Measurements from ENCODE around the gene ATG4D. TPM values are rescaled to one million over a fixed set of nuclear protein-coding genes. Genes with fewer than 3 reads are reported as not detected.
"Not testable (repeated sequence)": the region's sequence is repeated elsewhere in the genome, so short reads cannot be mapped to it uniquely, and the experiment has no call there.

Gene ATG4D
- total RNA-seq, 1 donor from 2014 or later: 34.1 TPM

DNA sequence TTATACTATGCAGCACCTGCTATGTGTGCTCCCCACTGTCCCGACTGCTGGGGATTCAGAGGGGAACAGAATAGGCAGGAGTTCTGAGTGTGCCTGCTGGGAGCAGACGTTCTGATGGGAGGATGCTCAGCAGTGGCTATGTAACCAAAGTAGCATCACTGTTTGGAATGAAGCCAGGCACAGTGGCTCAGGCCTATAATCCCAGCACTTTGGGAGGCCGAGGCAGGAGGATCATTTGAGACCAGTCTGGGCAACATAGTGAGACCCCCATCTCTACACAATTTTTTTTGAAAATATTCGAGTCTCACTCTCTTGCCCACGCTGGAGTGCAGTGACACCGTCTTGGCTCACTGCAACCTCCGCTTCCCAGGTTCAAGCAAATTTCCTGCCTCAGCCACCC is 6.0 kb downstream of the ATG4D start:
- no peaks in the 10 kb centered on the region for H3K27me3 Mint-ChIP-seq (ENCODE audit: low read depth)
- H3K4me1 Mint-ChIP-seq (ENCODE audit: low read depth): peaks cover 34% of the 10 kb centered on the region
- no peaks in the 10 kb centered on the region for H3K9me3 Mint-ChIP-seq
- no peak for DNase-seq (ENCODE audit: low spot score)
- intact Hi-C loops (cut with micrococcal nuclease): loop anchor here (5.0 kb wide), 1 partner anchor 42 kb away; no protein-coding TSS in a partner anchor
- peaks cover 68% of the 10 kb centered on the region for H3K36me3 Mint-ChIP-seq (ENCODE audit: low read depth)
- H3K4me3 Mint-ChIP-seq (ENCODE audit: low read depth): no peak overlapping the region
- H3K27ac Mint-ChIP-seq: no peak overlapping the region

DNA sequence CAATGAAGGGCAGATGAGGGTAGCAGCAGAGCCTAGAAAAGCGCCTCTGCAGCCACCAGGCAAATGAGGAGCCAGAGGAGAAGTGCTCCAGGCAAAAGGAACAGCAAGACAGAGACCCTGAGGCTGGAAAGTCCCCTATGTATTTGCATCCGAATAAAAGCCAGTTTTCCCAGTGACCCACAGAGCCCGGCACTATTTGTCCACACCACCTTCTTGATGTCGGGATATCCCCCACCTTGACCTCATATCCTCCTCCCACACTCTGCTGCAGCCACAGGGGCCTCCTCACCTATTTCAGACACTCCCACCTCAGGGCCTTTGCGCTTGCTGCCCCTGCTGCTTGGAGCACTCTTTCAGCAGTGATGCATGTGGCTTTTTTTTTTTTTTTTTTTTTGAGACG is 6.6 kb downstream of the ATG4D start:
- DNase-seq (ENCODE audit: low spot score): no peak
- H3K27ac Mint-ChIP-seq: no peak overlapping the region
- peaks cover 30% of the 10 kb centered on the region for H3K4me1 Mint-ChIP-seq (ENCODE audit: low read depth)
- intact Hi-C loops (cut with micrococcal nuclease): loop anchor here (5.0 kb wide), 1 partner anchor 43 kb away; no protein-coding TSS in a partner anchor
- no peaks in the 10 kb centered on the region for H3K9me3 Mint-ChIP-seq
- H3K4me3 Mint-ChIP-seq (ENCODE audit: low read depth): no peak overlapping the region
- H3K36me3 Mint-ChIP-seq (ENCODE audit: low read depth): peaks cover 70% of the 10 kb centered on the region
- H3K27me3 Mint-ChIP-seq (ENCODE audit: low read depth): no peaks in the 10 kb centered on the region

DNA sequence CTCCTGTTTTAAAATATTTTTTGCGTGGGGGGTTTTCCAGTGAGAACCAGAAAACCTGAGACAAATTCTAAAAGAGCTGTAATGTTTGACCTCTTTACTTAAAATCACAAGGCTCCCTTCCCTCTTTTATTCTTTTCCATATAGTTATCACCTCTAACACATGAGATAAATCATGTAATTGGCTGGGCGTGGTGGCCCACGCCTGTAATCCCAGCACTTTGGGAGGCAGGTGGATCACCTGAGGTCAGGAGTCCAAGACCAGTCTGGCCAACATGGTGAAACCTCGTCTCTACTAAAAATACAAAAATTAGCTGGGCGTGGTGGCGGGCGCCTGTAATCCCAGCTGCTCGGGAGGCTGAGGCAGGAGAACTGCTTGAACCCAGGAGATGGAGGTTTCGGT is 7.3 kb downstream of the ATG4D start:
- not testable (repeated sequence) for H3K27me3 Mint-ChIP-seq (ENCODE audit: low read depth); DNase-seq (ENCODE audit: low spot score); H3K4me3 Mint-ChIP-seq (ENCODE audit: low read depth); H3K9me3 Mint-ChIP-seq
- Mint-ChIP-seq H3K4me1 (ENCODE audit: low read depth) (peaks cover 34% of the 10 kb centered on the region), H3K27ac (peak overlapping the region; percentile 46), H3K36me3 (ENCODE audit: low read depth) (peaks cover 77% of the 10 kb centered on the region)
- intact Hi-C loops (cut with micrococcal nuclease): loop anchor here (5.0 kb wide), 1 partner anchor 44 kb away; no protein-coding TSS in a partner anchor

DNA sequence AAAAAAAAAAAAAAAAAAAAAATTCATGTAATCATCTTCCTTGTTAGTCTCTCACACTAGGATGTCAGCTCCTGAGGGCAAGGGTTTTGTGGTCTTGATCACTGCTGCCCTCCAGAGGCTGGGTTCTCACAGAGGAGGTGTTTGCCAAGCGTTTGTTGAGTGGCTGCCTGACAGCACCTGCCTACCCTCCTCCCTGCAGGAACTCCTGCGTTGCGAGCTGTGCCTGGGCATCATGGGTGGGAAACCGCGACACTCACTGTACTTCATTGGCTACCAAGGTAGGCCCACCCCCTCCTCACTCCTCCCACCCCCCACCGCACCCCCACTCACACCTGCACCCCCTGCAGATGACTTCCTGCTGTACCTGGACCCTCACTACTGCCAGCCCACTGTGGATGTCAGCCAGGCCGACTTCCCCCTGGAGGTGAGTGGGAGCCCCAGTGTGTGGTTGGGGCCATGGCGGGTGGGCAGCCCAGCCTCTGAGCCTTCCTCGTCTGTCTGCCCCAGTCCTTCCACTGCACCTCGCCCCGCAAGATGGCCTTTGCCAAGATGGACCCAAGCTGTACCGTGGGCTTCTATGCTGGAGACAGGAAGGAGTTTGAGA is 8.1 kb downstream of the ATG4D start:
- H3K36me3 Mint-ChIP-seq (ENCODE audit: low read depth): peaks cover 81% of the 10 kb centered on the region
- intact Hi-C loops (cut with micrococcal nuclease): loop anchor here (5.0 kb wide), 1 partner anchor 44 kb away; no protein-coding TSS in a partner anchor
- peak overlapping the region; percentile 49 for H3K27ac Mint-ChIP-seq
- peaks cover 36% of the 10 kb centered on the region for H3K4me1 Mint-ChIP-seq (ENCODE audit: low read depth)
- no peak overlapping the region for H3K4me3 Mint-ChIP-seq (ENCODE audit: low read depth)
- no peak for DNase-seq (ENCODE audit: low spot score)
- no peaks in the 10 kb centered on the region for H3K9me3 Mint-ChIP-seq
- H3K27me3 Mint-ChIP-seq (ENCODE audit: low read depth): no peaks in the 10 kb centered on the region

DNA sequence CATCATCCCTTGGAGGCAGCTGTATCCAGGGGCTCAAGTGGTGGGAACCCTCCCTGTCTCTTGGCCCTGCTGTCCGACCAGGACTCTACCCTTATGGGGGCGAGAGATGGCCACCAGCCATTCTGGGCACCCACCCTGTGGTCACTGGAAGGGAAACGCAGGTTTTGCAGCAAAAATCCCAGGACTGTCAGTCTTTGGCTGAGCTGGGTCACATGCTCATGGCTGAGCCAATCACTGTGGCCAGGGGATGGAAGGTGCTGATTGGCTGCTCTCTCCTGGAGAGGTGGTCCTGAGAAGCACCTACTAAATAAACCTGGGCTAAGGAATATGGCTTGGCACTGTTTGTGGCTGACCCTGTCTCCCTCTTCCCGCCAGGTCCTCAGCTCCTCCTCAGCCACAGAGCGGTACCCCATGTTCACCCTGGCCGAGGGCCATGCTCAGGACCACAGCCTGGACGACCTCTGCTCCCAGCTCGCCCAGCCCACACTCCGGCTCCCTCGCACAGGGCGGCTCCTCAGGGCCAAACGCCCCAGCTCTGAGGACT is 8.9 kb downstream of the ATG4D start:
- Mint-ChIP-seq H3K36me3 (ENCODE audit: low read depth) (peaks cover 78% of the 10 kb centered on the region), H3K27me3 (ENCODE audit: low read depth) (no peaks in the 10 kb centered on the region), H3K4me1 (ENCODE audit: low read depth) (peaks cover 36% of the 10 kb centered on the region), H3K27ac (peak overlapping the region; percentile 85), H3K4me3 (ENCODE audit: low read depth) (no peak overlapping the region), H3K9me3 (no peaks in the 10 kb centered on the region)
- intact Hi-C loops (cut with micrococcal nuclease): loop anchor here (5.0 kb wide), 1 partner anchor 45 kb away; no protein-coding TSS in a partner anchor
- DNase-seq (ENCODE audit: low spot score): no peak

DNA sequence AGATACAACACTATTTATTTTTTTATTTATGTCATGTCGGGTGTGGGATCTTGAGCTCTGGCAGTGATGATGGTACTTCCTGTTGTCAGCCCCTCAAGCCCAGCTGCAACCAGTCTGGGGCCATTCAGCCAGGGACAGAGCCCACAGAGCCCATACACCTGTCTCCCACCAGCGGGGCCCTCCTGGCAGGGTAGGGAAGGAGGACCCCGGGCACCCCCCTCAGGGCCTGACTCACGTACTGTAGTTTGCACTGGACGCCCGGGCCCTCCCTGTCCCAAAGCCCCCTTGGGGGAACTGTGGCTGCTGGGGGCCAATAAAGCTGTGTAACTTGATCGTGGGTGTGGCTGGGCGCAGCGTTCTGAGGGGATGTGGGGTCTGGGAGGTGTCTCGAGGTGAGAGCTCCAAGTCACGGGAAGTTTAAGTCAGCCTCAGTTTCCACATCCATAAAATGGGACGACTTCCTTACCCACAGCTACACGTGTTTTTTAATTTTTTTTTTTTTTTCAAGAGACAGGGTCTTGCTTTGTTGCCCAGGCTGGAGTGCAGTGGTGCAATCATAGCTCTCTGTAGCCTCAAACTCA is 9.5 kb downstream of the ATG4D start:
- Mint-ChIP-seq H3K36me3 (ENCODE audit: low read depth) (peaks cover 81% of the 10 kb centered on the region), H3K4me1 (ENCODE audit: low read depth) (peaks cover 37% of the 10 kb centered on the region), H3K27me3 (ENCODE audit: low read depth) (no peaks in the 10 kb centered on the region), H3K27ac (peak overlapping the region; percentile 85), H3K4me3 (ENCODE audit: low read depth) (peak overlapping the region; percentile 30), H3K9me3 (no peaks in the 10 kb centered on the region)
- intact Hi-C loops (cut with micrococcal nuclease): loop anchor here (5.0 kb wide), 1 partner anchor 46 kb away; no protein-coding TSS in a partner anchor
- DNase-seq (ENCODE audit: low spot score): no peak

DNA sequence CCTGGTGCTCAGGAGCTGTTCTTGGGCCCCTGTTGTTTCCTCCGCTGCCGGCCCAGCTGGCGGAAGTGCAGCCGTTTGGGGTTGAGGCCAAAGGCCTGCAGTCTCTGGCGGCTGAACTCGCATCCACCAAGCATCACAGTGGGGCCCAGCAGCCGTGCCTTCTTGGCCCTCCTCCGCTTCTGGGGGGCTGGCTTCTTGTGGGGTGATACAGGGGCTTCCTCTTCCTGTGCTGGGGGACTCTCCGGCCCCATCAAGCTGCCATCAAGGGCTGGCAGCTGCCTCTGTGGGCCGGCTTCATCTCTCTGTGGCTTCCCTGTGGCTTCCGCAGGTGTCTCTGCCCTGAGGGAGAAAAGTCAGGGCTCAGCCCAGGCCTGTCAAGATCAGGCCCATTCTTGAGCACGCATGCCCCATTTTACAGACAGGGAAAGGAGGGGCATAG is 10.3 kb downstream of the ATG4D start:
- intact Hi-C loops (cut with micrococcal nuclease): loop anchor here (5.0 kb wide), 1 partner anchor 47 kb away; no protein-coding TSS in a partner anchor
- peak; percentile 68 for DNase-seq (ENCODE audit: low spot score)
- H3K4me3 Mint-ChIP-seq (ENCODE audit: low read depth): peak overlapping the region; percentile 37
- no peaks in the 10 kb centered on the region for H3K9me3 Mint-ChIP-seq
- peaks cover 78% of the 10 kb centered on the region for H3K36me3 Mint-ChIP-seq (ENCODE audit: low read depth)
- H3K27me3 Mint-ChIP-seq (ENCODE audit: low read depth): no peaks in the 10 kb centered on the region
- peak overlapping the region; percentile 85 for H3K27ac Mint-ChIP-seq
- peaks cover 37% of the 10 kb centered on the region for H3K4me1 Mint-ChIP-seq (ENCODE audit: low read depth)

DNA sequence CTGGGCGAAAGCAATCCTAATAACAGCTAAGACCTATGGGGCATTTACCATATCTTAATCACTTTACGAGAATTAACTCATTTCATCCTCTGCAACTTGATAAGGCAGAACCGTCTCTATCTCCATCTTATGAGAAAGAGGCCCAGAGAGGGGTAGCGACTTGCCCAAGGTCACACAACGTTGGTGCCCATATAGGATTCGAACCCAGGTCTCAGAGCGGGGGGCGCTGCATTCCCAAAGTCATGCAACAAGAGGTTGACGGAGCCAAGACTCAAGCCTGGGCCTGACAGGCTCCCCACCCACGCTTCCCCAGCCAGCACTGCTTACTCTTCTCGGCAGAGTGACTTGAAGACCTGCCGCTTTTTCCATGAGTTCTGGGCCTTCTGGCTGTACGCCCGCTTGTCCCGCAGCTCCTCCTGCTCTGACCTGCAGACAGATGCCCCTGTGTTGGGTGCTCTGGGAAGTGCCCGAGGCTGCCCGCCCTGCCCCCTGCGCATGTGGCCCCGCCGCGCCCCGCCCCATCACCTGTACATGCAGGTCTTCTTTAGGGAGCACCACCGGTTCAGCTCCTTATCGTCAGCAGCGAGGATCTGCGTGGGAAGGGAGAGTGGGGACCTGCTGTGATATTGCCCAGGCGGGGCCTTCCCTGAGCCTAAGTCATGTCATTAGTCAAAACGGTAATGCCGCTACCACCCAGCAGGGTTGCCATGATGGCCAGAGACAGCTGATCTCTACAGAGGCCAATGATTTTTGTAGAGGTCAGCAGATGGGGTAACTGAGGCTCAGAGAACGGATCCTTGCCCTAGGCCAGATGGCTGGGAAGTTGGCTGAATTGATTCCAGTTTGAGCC is 11.3 kb downstream of the ATG4D start:
- no peaks in the 10 kb centered on the region for H3K27me3 Mint-ChIP-seq (ENCODE audit: low read depth)
- peaks cover 37% of the 10 kb centered on the region for H3K4me1 Mint-ChIP-seq (ENCODE audit: low read depth)
- no peaks in the 10 kb centered on the region for H3K9me3 Mint-ChIP-seq
- H3K36me3 Mint-ChIP-seq (ENCODE audit: low read depth): peaks cover 78% of the 10 kb centered on the region
- peak overlapping the region; percentile 85 for H3K27ac Mint-ChIP-seq
- no peak for DNase-seq (ENCODE audit: low spot score)
- intact Hi-C loops (cut with micrococcal nuclease): loop anchor here (5.0 kb wide), 1 partner anchor 48 kb away; no protein-coding TSS in a partner anchor
- peak overlapping the region; percentile 2 for H3K4me3 Mint-ChIP-seq (ENCODE audit: low read depth)

DNA sequence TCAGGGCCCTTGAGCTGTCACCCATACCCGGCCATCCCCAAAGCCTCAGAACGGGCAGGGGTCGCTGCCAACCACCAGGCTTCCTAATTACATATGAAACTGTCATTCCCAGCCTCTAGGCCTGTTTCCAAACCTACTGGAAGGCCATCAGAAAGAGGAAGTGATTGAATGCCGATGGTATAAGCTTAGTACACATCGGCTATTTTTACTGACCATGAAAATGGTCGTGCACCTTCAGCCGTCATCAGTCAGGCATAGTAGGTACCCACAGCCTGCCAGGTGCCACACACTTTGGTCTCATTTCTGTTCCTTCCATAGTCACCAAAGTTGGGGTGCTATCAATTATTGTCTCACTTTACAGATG is 11.9 kb downstream of the ATG4D start:
- Mint-ChIP-seq H3K27me3 (ENCODE audit: low read depth) (no peaks in the 10 kb centered on the region), H3K4me3 (ENCODE audit: low read depth) (no peak overlapping the region), H3K9me3 (no peaks in the 10 kb centered on the region), H3K4me1 (ENCODE audit: low read depth) (peaks cover 35% of the 10 kb centered on the region), H3K27ac (no peak overlapping the region), H3K36me3 (ENCODE audit: low read depth) (peaks cover 78% of the 10 kb centered on the region)
- no peak for DNase-seq (ENCODE audit: low spot score)
- intact Hi-C loops (cut with micrococcal nuclease): no loop called here

DNA sequence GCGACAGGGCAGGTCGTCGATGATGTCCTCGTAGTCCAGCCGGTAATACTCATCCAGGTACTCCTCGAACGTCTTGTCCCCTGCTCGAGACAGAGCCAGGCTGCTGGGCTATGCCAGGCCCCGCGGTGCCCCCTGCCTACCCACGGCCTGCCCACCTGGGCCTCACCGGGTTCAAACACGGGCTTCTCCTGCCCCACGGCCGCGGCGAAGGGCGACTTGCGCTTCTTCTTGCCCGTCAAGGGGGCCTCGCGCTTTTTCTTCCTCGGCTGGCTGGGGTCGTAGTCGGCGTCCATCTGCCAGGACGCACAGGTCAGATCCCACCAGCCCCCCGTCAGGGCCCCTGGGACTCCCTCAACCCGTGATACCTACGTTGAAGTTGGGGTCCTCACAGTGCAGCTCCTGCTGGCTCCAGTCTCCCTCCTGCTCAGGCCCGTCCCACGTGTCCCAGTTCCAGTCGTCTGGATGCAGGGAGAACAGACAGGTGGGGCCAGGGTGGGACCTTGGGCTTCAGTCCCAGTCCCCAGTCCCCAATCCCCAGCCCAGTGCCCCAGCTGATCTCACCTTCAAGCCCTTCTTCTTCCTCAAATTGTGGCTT is 14.0 kb downstream of the ATG4D start:
- Mint-ChIP-seq H3K27ac (no peak overlapping the region), H3K4me3 (ENCODE audit: low read depth) (no peak overlapping the region), H3K9me3 (no peaks in the 10 kb centered on the region), H3K36me3 (ENCODE audit: low read depth) (peaks cover 77% of the 10 kb centered on the region), H3K4me1 (ENCODE audit: low read depth) (peaks cover 28% of the 10 kb centered on the region), H3K27me3 (ENCODE audit: low read depth) (no peaks in the 10 kb centered on the region)
- DNase-seq (ENCODE audit: low spot score): no peak
- intact Hi-C loops (cut with micrococcal nuclease): no loop called here

DNA sequence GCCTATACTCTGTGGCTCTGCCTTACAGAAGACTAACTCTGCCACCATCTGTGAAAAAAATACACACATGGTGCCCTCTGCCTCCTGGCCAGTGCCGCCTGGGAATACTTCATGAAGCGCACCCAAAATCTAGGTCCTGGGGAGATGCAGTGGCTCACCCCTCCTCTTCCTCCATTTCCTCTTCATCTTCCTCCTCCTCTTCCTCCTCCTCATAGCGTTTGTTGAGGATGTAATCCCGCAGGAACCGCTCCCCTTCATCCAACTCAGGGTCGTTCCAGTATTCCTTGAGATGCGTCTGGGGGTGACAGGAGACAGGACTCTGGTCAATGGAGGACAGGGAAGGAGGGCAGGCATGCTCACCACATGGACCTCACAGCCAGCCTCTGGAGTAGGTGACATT is 16.4 kb downstream of the ATG4D start:
- Mint-ChIP-seq H3K36me3 (ENCODE audit: low read depth) (peaks cover 66% of the 10 kb centered on the region), H3K4me3 (ENCODE audit: low read depth) (no peak overlapping the region), H3K9me3 (no peaks in the 10 kb centered on the region), H3K27ac (no peak overlapping the region), H3K27me3 (ENCODE audit: low read depth) (no peaks in the 10 kb centered on the region), H3K4me1 (ENCODE audit: low read depth) (peaks cover 15% of the 10 kb centered on the region)
- intact Hi-C loops (cut with micrococcal nuclease): no loop called here
- DNase-seq (ENCODE audit: low spot score): no peak

DNA sequence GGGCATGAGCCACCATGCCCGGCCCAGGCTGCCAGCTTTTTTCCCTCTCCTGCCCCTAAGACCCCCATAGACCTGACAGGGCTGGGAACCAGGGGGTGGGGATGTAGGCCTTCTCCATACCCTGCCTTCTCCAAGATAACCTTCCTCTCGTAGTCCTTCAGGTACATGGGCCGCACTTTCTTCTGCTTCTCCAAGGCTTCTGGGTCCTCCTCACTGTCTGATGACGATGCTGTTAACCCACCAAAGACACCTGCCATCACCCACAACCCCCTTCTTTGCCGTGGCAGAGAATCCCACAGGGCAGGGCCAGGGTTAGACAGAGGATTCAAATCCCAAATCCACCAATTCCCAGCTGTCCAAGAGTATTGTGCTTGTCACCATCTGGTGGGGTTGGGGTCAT is 18.9 kb downstream of the ATG4D start:
- intact Hi-C loops (cut with micrococcal nuclease): no loop called here
- peaks cover 73% of the 10 kb centered on the region for H3K36me3 Mint-ChIP-seq (ENCODE audit: low read depth)
- H3K27me3 Mint-ChIP-seq (ENCODE audit: low read depth): no peaks in the 10 kb centered on the region
- no peak overlapping the region for H3K27ac Mint-ChIP-seq
- peaks cover 24% of the 10 kb centered on the region for H3K4me1 Mint-ChIP-seq (ENCODE audit: low read depth)
- DNase-seq (ENCODE audit: low spot score): no peak
- H3K9me3 Mint-ChIP-seq: no peaks in the 10 kb centered on the region
- H3K4me3 Mint-ChIP-seq (ENCODE audit: low read depth): no peak overlapping the region

Data from activated T-helper 2 cell treated with anti-CD3 and anti-CD28 coated beads, Interferon-gamma antibody, Interleukin-2, Interleukin-4, amounts not matched to agents 10 μg/mL and 5 μg/mL and 100 μg/mL, durations not matched to agents 14 hours and 24 hours and 36 hours (primary cell).